Anterior cingulate cortex (tissue), 58 donors: ENCODE measurements around the gene ZNF644.

Experiments used
- DNase-seq, 58 donors: peaks; one replicate each; lab custom pipeline; 2025; lab: John Stamatoyannopoulos, UW

Gene ZNF644

DNA sequence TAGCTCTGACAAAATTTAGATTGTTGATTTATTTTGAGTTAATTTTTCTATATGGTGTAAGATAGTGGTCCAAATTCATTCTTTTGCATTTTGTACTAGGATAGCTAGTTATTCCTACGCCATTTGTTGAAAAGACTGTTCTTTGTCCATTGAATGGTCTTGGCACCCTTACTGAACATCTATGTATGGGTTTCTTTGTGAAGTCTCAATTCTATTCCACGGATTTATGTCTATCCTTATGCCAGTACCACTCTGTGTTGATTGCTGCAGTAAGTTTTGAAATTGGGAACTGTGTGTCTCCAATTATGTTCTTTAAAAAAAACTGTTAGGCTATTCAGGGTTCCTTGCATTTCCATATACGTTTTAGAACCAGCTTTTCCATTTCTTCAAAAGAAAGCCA, 145.7 kb downstream of the ZNF644 start:
- DNase-seq = peak in 1 of 58 donors; percentile 23
